Measurements from ENCODE around the gene AK8.

GRCh38 chr9:132858751-132859150 is 19.3 kb downstream of the AK8 start:
- no peak for TF ChIP-seq CTCF (IDR thresholded peaks at IDR 0.05)
- TF ChIP-seq POLR2A (IDR thresholded peaks at IDR 0.05), result no peak
